Small intestine (tissue), 7 donors: Measurements from ENCODE around the gene CHTF8. TPM values are rescaled to one million over a fixed set of nuclear protein-coding genes. Genes with fewer than 3 reads are reported as not detected.

Experiments used
- DNase-seq, 2 donors: peaks; one replicate each; pipeline versions ENCODE4 v3.0.0 to v3.0.0-alpha.2; 2013
- FAIRE-seq: peaks from 2 replicates; lab custom pipeline; 2012; peaks lifted over from hg19 to GRCh38; lab: Jason Lieb, UNC
- H3K27ac ChIP-seq, 3 donors: one replicate each; pipeline ENCODE4 v1.5.1; 2013; ENCODE audit warnings: low read length in 2 of 3, mild to moderate bottlenecking in 2 of 3, control low read depth in 1 of 3, inconsistent platforms in 1 of 3, low read depth in 1 of 3, moderate library complexity in 1 of 3
- H3K27me3 ChIP-seq, 3 donors: one replicate each; pipeline ENCODE4 v1.6.1; 2013; ENCODE audit warnings: low read length in 3 of 3, inconsistent platforms in 1 of 3; ENCODE audit not compliant: control insufficient read depth in 3 of 3, insufficient read depth in 3 of 3
- H3K36me3 ChIP-seq, 3 donors: one replicate each; pipeline ENCODE4 v1.6.1; 2013; ENCODE audit warnings: low read length in 3 of 3, inconsistent platforms in 1 of 3, low read depth in 1 of 3, mild to moderate bottlenecking in 1 of 3, moderate library complexity in 1 of 3; ENCODE audit not compliant: control insufficient read depth in 3 of 3, insufficient read depth in 2 of 3
- H3K4me1 ChIP-seq, 3 donors: one replicate each; pipeline ENCODE4 v1.6.1; 2013; ENCODE audit warnings: low read length in 2 of 3, inconsistent platforms in 1 of 3, low read depth in 1 of 3, mild to moderate bottlenecking in 1 of 3, moderate library complexity in 1 of 3; ENCODE audit not compliant: control insufficient read depth in 3 of 3, insufficient read depth in 2 of 3
- H3K4me3 ChIP-seq, 3 donors: one replicate each; pipeline ENCODE4 v1.5.1; 2013; ENCODE audit warnings: low read length in 3 of 3, control low read depth in 1 of 3, inconsistent platforms in 1 of 3, low read depth in 1 of 3, mild to moderate bottlenecking in 1 of 3, moderate library complexity in 1 of 3
- H3K9me3 ChIP-seq, 2 donors: one replicate each; pipeline ENCODE4 v1.6.1; 2013; ENCODE audit warnings: low read depth in 1 of 2, low read length in 1 of 2; ENCODE audit not compliant: control insufficient read depth in 2 of 2, insufficient read depth in 1 of 2
- WGBS, 3 donors: extraction: QIAGEN DNeasy Blood & Tissue Kit; methylation state at CpG; one replicate each; pipeline ENCODE4 v1.1.7; 2013; 5-methylcytosine and 5-hydroxymethylcytosine counted together
- polyA plus RNA-seq, 4 donors: library from polyadenylated mRNA; stranded (reverse) in 3 of 4; unstranded in 1 of 4; fragments of 200-250 nt in 3 of 4; fragments of 120-200 nt in 1 of 4; gene quantifications; one replicate each; pipeline versions ENCODE4 v1.2.1 to v1.2.3, GENCODE V29; 2013
- donor health status: healthy with polysubstance abuse.
- donor health status: control.
- donor health status: control.
- donor health status: Bipolar disorder and iron deficiency.
- donor health status: healthy.

The CHTF8 gene
- polyA plus RNA-seq, 4 donors, result 62.4 to 109 (median 74.6) TPM

DNA sequence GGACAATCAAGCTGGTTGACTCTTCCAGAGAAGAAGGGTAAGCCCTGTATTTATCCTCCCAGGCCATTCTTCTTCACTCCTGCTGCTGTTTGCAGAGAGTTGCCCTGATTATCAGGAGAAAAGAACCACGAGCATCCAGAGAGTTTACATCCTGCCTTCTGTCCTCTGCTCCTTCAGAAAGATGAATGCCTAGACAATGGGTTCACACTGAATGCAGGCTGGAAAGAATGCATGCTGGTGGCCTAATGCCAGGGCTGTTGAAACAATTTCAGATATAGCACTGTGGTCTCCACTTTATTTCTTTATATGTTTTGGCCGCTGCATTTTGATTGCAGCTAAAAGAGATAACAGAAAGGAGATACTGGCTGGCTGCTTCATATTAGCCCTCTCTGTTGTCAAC lies 48.1 kb downstream of the CHTF8 start:
- no peak for DNase-seq
- H3K4me1 ChIP-seq, result peaks cover 0 to 5% (median 2%) of the 10 kb centered on the region in 3 donors
- FAIRE-seq, result no peak
- peaks cover 0 to 6% (median 0%) of the 10 kb centered on the region in 3 donors for H3K36me3 ChIP-seq
- no peaks in the 10 kb centered on the region for H3K9me3 ChIP-seq
- 35 to 48% (median 45%) methylated on average over 2 of the region's 2 CpGs for WGBS, 3 donors
- H3K4me3 ChIP-seq, result no peak overlapping the region
- H3K27ac ChIP-seq, result no peak overlapping the region
- H3K27me3 ChIP-seq, result no peaks in the 10 kb centered on the region

DNA sequence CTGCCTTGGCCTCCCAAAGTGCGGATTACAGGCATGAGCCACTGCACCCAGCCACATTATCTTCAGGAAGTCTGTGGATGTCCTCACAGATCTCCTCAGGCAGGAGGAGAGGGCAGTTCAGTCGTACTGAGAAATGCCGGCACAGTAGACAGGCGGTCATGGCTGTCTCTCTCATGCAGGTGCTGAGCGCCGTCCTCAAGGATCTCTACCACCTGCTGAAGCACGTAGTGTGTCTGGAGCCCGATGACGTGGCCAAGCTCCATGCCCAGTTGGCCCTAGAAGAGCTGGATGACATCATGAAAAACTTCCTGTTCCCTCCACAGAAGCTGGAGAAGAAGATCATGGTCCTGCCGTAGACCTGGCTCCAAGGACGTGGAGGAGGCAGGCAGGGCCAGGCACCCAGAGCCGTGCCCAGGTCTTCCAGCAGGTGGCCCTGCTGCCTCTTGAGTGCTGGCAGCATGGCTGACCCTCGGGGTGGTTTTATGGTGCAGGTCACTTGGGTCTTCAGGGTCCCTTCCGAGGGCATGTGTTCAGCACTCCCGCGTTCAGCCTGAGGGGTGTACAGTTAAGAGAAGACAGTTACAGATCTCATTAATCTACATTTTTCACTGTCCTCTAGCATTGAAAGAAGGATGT lies 49.0 kb downstream of the CHTF8 start:
- Histone ChIP-seq H3K27me3 (no peaks in the 10 kb centered on the region), H3K4me1 (no peaks in the 10 kb centered on the region), H3K27ac (no peak overlapping the region), H3K4me3 (no peak overlapping the region), H3K9me3 (no peaks in the 10 kb centered on the region), H3K36me3 (peaks cover 0 to 6% (median 0%) of the 10 kb centered on the region in 3 donors)
- no peak for FAIRE-seq
- no peak for DNase-seq
- WGBS, 3 donors, result 90 to 94% (median 93%) methylated on average over 16 of the region's 16 CpGs

DNA sequence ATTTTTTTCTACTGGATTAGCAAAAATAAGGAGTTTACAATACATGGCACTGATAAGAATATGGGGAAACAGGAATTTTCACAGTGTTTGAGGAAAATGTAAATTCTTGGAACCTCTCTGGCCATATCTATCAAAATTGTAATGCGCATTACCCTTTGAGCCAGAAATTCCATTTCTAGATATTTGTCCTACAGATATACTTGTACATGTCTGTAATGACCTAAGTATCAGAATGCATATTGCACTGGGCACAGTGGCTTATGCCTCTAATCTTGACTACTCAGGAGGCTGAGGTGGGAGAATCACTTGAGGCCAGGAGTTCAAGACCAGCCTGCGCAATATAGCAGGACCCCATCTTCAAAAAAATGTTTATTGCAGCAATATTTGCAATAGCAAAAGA lies 52.7 kb downstream of the CHTF8 start:
- H3K27me3 ChIP-seq, result no peaks in the 10 kb centered on the region
- no peaks in the 10 kb centered on the region for H3K9me3 ChIP-seq
- WGBS, 3 donors, result 97 to 100% (median 98%) methylated on average over 2 of the region's 2 CpGs
- FAIRE-seq, result no peak
- peaks cover 0 to 5% (median 0%) of the 10 kb centered on the region in 3 donors for H3K36me3 ChIP-seq
- no peaks in the 10 kb centered on the region for H3K4me1 ChIP-seq
- H3K27ac ChIP-seq, result no peak overlapping the region
- no peak for DNase-seq
- no peak overlapping the region for H3K4me3 ChIP-seq

GRCh38 chr16:69078073-69078472 lies 54.3 kb downstream of the CHTF8 start:
- Histone ChIP-seq H3K9me3 (no peaks in the 10 kb centered on the region), H3K27ac (no peak overlapping the region), H3K4me3 (no peak overlapping the region), H3K36me3 (no peaks in the 10 kb centered on the region), H3K27me3 (no peaks in the 10 kb centered on the region), H3K4me1 (no peaks in the 10 kb centered on the region)
- FAIRE-seq, result no peak
- no peak for DNase-seq
- 85 to 97% (median 94%) methylated on average over 7 of the region's 7 CpGs for WGBS, 3 donors

GRCh38 chr16:69077251-69077650 lies 55.1 kb downstream of the CHTF8 start:
- WGBS, 3 donors, result 92 to 96% (median 92%) methylated on average over 4 of the region's 4 CpGs
- DNase-seq, result no peak
- H3K4me3 ChIP-seq, result no peak overlapping the region
- no peak overlapping the region for H3K27ac ChIP-seq
- H3K4me1 ChIP-seq, result peaks cover 0 to 5% (median under 1%) of the 10 kb centered on the region in 3 donors
- no peaks in the 10 kb centered on the region for H3K27me3 ChIP-seq
- no peak for FAIRE-seq
- no peaks in the 10 kb centered on the region for H3K36me3 ChIP-seq
- H3K9me3 ChIP-seq, result no peaks in the 10 kb centered on the region

GRCh38 chr16:69073181-69073702 lies 59.1 kb downstream of the CHTF8 start:
- peak overlapping the region in 2 of 3 donors; percentile 13 to 87 for H3K27ac ChIP-seq
- DNase-seq, result peak; percentile 21 to 46
- H3K36me3 ChIP-seq, result no peaks in the 10 kb centered on the region

DNA sequence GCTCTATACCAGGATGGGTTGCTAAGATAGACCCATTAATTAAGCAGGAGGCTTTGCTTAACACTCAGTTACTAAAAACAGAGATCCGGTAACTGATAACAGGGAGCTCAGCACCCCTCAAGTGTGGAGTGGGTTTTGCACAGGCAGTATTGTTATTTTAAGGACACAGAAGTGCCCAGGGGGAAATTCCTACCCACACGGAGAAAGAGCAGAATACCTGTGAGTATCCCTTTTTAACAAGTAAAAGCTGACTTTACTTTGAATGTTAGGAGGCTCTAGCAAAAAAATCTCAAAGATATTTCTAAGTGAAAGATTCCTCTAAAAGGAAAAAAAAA lies 59.8 kb downstream of the CHTF8 start:
- no peak overlapping the region for H3K4me3 ChIP-seq
- H3K27me3 ChIP-seq, result no peaks in the 10 kb centered on the region
- no peaks in the 10 kb centered on the region for H3K9me3 ChIP-seq
- peaks cover 0 to 13% (median 2%) of the 10 kb centered on the region in 3 donors for H3K4me1 ChIP-seq
- H3K27ac ChIP-seq, result peak overlapping the region in 2 of 3 donors; percentile 43 to 68
- H3K36me3 ChIP-seq, result no peaks in the 10 kb centered on the region
- FAIRE-seq (no peak), DNase-seq (no peak)
- 52 to 75% (median 58%) methylated on average over 2 of the region's 2 CpGs for WGBS, 3 donors

More at GRCh38 chr16:69073181-69073702, 59.1 kb downstream of the CHTF8 start:
- Histone ChIP-seq H3K27me3 (no peaks in the 10 kb centered on the region), H3K4me3 (no peak overlapping the region), H3K9me3 (no peaks in the 10 kb centered on the region), H3K4me1 (peaks cover 0 to 13% (median 2%) of the 10 kb centered on the region in 3 donors)
- no peak for FAIRE-seq
- WGBS, 3 donors, result 51 to 76% (median 64%) methylated on average over 10 of the region's 10 CpGs

GRCh38 chr16:69071036-69071435 lies 61.4 kb downstream of the CHTF8 start:
- H3K27me3 ChIP-seq, result no peaks in the 10 kb centered on the region
- no peak overlapping the region for H3K4me3 ChIP-seq
- DNase-seq (no peak), FAIRE-seq (no peak)
- no peaks in the 10 kb centered on the region for H3K9me3 ChIP-seq
- H3K27ac ChIP-seq, result no peak overlapping the region
- no peaks in the 10 kb centered on the region for H3K36me3 ChIP-seq
- WGBS, 3 donors, result 76 to 79% (median 77%) methylated on average over 3 of the region's 3 CpGs
- H3K4me1 ChIP-seq, result peaks cover 0 to 13% (median 2%) of the 10 kb centered on the region in 3 donors
